ENCODE data around the gene MALL.
"Not testable (repeated sequence)": the region's sequence is repeated elsewhere in the genome, so short reads cannot be mapped to it uniquely, and the experiment has no call there.

The MALL gene

GRCh38 chr2:110097506-110098220, 18.0 kb downstream of the MALL start:
- DNase-seq (ENCODE audit: low spot score) = no peak

GRCh38 chr2:110095994-110096633, 19.5 kb downstream of the MALL start:
- no peak for DNase-seq (ENCODE audit: low spot score)

- DNase-seq (ENCODE audit: low spot score) = not testable (repeated sequence)
These were observed 20.6 kb downstream of the MALL start for GRCh38 chr2:110094884-110095534.

- not testable (repeated sequence) for DNase-seq (ENCODE audit: low spot score)
These were observed 21.7 kb downstream of the MALL start for GRCh38 chr2:110093924-110094323.

- not testable (repeated sequence) for DNase-seq (ENCODE audit: low spot score)
These were observed 25.5 kb downstream of the MALL start for GRCh38 chr2:110090164-110090563.

- DNase-seq (ENCODE audit: low spot score) = not testable (repeated sequence)
These were observed 31.9 kb downstream of the MALL start for GRCh38 chr2:110083757-110084156.

GRCh38 chr2:110083162-110083561, 32.5 kb downstream of the MALL start:
- DNase-seq (ENCODE audit: low spot score) = not testable (repeated sequence)

- not testable (repeated sequence) for DNase-seq (ENCODE audit: low spot score)
These were observed 37.5 kb downstream of the MALL start for GRCh38 chr2:110078104-110078503.

- DNase-seq (ENCODE audit: low spot score) = not testable (repeated sequence)
These were observed 39.7 kb downstream of the MALL start for GRCh38 chr2:110075896-110076295.

- not testable (repeated sequence) for DNase-seq (ENCODE audit: low spot score)
These were observed 45.8 kb downstream of the MALL start for GRCh38 chr2:110069869-110070268.

GRCh38 chr2:110068153-110068552, 47.5 kb downstream of the MALL start:
- not testable (repeated sequence) for DNase-seq (ENCODE audit: low spot score)

GRCh38 chr2:110062332-110062731, 53.3 kb downstream of the MALL start:
- DNase-seq (ENCODE audit: low spot score) = not testable (repeated sequence)

- DNase-seq (ENCODE audit: low spot score) = not testable (repeated sequence)
These were observed 55.1 kb downstream of the MALL start for GRCh38 chr2:110060550-110060949.

GRCh38 chr2:110059694-110060358, 55.8 kb downstream of the MALL start:
- not testable (repeated sequence) for DNase-seq (ENCODE audit: low spot score)

- DNase-seq (ENCODE audit: low spot score) = not testable (repeated sequence)
These were observed 56.5 kb downstream of the MALL start for GRCh38 chr2:110059009-110059693.

- DNase-seq (ENCODE audit: low spot score) = not testable (repeated sequence)
These were observed 57.6 kb downstream of the MALL start for GRCh38 chr2:110058034-110058433.

GRCh38 chr2:110055819-110056408, 59.7 kb downstream of the MALL start:
- DNase-seq (ENCODE audit: low spot score) = not testable (repeated sequence)

- not testable (repeated sequence) for DNase-seq (ENCODE audit: low spot score)
These were observed 60.9 kb downstream of the MALL start for GRCh38 chr2:110054521-110055407.

- not testable (repeated sequence) for DNase-seq (ENCODE audit: low spot score)
These were observed 61.9 kb downstream of the MALL start for GRCh38 chr2:110053688-110054087.

GRCh38 chr2:110052166-110052565, 63.5 kb downstream of the MALL start:
- not testable (repeated sequence) for DNase-seq (ENCODE audit: low spot score)

Data from iPS-NIHi11 (cell line).